ENCODE results near the gene POLN. TPM values are rescaled to one million over a fixed set of nuclear protein-coding genes. Genes with fewer than 3 reads are reported as not detected.

The POLN gene
- total and polyA plus RNA-seq, 4 donors = 4.6 to 8.9 (median 6.8) TPM

GRCh38 chr4:2154215-2154740 lies 87.6 kb downstream of the POLN start:
- H3K9me3 ChIP-seq (ENCODE audit: control insufficient read depth, insufficient read depth, low read length) = peaks cover 3% of the 10 kb centered on the region
- no peaks in the 10 kb centered on the region for H3K4me1 ChIP-seq (ENCODE audit: control insufficient read depth, insufficient read depth, low read length)
- no peak overlapping the region for H3K4me3 ChIP-seq (ENCODE audit: low read depth, low read length)
- WGBS (ENCODE audit: insufficient coverage) = no CpG with 5 or more reads among the region's 2 CpGs
- no peak overlapping the region for H3K27ac ChIP-seq (ENCODE audit: low read depth, low read length)
- peaks cover 3% of the 10 kb centered on the region for H3K36me3 ChIP-seq (ENCODE audit: control insufficient read depth, insufficient read depth, low read length)
- no peak for DNase-seq (ENCODE audit: low read depth in 4 of 6, low spot score in 6 of 6)
- no peaks in the 10 kb centered on the region for H3K27me3 ChIP-seq (ENCODE audit: control insufficient read depth, insufficient read depth, low read length)

DNA sequence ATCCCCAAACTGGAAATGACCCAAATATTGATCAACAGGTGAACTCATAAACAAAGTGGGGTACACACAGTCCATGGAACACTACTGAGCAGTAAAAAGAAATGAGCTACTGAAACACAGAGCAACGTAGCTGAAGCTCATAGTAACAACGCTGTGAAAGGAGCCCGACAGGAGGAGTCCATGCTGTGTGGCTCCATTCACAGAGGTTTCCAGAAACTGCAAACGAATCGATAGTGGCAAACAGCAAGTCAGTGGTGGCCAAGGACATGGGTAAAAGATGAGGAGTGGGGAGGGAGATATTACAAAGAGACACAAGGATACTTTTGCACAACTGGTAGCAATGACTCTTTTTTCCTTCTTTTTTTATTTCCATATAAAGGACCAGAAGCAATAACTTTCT lies 90.4 kb downstream of the POLN start:
- Histone ChIP-seq H3K9me3 (ENCODE audit: control insufficient read depth, insufficient read depth, low read length) (peaks cover 3% of the 10 kb centered on the region), H3K36me3 (ENCODE audit: control insufficient read depth, insufficient read depth, low read length) (no peaks in the 10 kb centered on the region), H3K4me3 (ENCODE audit: low read depth, low read length) (no peak overlapping the region), H3K27ac (ENCODE audit: low read depth, low read length) (no peak overlapping the region), H3K4me1 (ENCODE audit: control insufficient read depth, insufficient read depth, low read length) (no peaks in the 10 kb centered on the region), H3K27me3 (ENCODE audit: control insufficient read depth, insufficient read depth, low read length) (no peaks in the 10 kb centered on the region)
- DNase-seq (ENCODE audit: low read depth in 4 of 6, low spot score in 6 of 6) = no peak
- WGBS (ENCODE audit: insufficient coverage) = 64% methylated on average over 3 of the region's 5 CpGs

DNA sequence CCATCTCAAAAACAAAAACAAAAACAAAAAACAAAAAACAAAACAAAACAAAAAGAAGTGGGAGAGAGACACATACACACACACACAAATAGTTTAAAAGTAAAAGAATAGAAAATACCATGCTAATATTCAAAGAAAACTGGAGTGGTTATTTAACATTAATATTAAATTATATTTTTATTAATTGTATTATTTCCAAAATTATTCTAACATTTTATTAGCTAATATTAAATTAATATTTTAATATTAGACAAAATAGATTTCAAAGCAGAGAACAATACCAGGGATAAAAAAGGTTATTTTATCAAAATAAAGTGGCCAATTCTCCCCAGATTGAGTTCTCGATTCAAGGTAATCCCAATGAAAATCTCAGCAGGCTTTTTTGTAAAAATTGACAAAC lies 91.8 kb downstream of the POLN start:
- no peak for DNase-seq (ENCODE audit: low read depth in 4 of 6, low spot score in 6 of 6)
- Histone ChIP-seq H3K4me3 (ENCODE audit: low read depth, low read length) (no peak overlapping the region), H3K4me1 (ENCODE audit: control insufficient read depth, insufficient read depth, low read length) (no peaks in the 10 kb centered on the region), H3K36me3 (ENCODE audit: control insufficient read depth, insufficient read depth, low read length) (no peaks in the 10 kb centered on the region), H3K27me3 (ENCODE audit: control insufficient read depth, insufficient read depth, low read length) (no peaks in the 10 kb centered on the region), H3K9me3 (ENCODE audit: control insufficient read depth, insufficient read depth, low read length) (peaks cover 3% of the 10 kb centered on the region), H3K27ac (ENCODE audit: low read depth, low read length) (no peak overlapping the region)
- WGBS (ENCODE audit: insufficient coverage) = no CpG with 5 or more reads among the region's 1 CpG

DNA sequence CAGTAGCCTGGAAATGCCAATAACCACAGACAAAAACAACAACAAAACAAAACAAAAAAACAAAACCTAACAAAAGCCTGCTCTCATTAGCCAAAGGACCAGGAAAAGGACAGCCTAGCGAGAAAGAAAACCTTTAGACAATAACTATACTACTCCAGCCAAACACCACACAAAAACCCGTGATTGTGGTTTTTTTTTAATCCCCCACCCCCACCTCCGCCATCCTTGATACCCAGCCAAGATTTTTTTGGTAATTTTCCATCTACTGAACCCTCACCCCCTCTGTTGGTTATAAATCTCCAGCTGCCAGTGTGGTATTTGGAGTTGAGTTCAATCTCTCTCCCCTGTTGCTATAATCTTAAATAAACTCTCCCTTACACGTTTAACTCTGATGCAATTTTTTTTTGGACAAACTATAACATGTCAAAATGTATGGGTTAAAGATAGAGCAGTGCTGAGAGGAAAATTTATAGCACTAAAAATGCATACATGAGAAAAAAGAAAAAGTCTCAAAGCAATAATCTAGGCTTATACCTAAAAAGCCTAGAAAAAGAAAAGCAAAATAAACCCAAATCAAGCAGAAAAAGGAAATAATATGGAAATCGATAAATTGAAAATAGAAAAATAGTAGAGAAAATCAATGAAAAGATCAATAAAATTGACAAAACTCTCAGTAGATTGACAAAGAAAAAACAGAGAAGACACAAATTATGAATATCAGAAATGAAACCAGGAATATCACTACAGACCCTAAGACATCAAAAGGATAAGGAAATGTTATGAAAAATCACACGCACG lies 99.1 kb downstream of the POLN start:
- no peak overlapping the region for H3K4me3 ChIP-seq (ENCODE audit: low read depth, low read length)
- H3K9me3 ChIP-seq (ENCODE audit: control insufficient read depth, insufficient read depth, low read length) = no peaks in the 10 kb centered on the region
- 13% methylated on average over 2 of the region's 7 CpGs for WGBS (ENCODE audit: insufficient coverage)
- no peaks in the 10 kb centered on the region for H3K36me3 ChIP-seq (ENCODE audit: control insufficient read depth, insufficient read depth, low read length)
- peak in 5 of 6 donors; percentile 9 to 68 (median 23) for DNase-seq (ENCODE audit: low read depth in 4 of 6, low spot score in 6 of 6)
- peaks cover 29% of the 10 kb centered on the region for H3K4me1 ChIP-seq (ENCODE audit: control insufficient read depth, insufficient read depth, low read length)
- H3K27me3 ChIP-seq (ENCODE audit: control insufficient read depth, insufficient read depth, low read length) = no peaks in the 10 kb centered on the region
- H3K27ac ChIP-seq (ENCODE audit: low read depth, low read length) = peak overlapping the region; percentile 92

GRCh38 chr4:2141762-2142451 lies 100.0 kb downstream of the POLN start:
- DNase-seq (ENCODE audit: low read depth in 4 of 6, low spot score in 6 of 6) = peak; percentile 24 to 79 (median 40)
- Histone ChIP-seq H3K4me3 (ENCODE audit: low read depth, low read length) (no peak overlapping the region), H3K36me3 (ENCODE audit: control insufficient read depth, insufficient read depth, low read length) (no peaks in the 10 kb centered on the region), H3K27ac (ENCODE audit: low read depth, low read length) (peak overlapping the region; percentile 92), H3K4me1 (ENCODE audit: control insufficient read depth, insufficient read depth, low read length) (peaks cover 29% of the 10 kb centered on the region), H3K9me3 (ENCODE audit: control insufficient read depth, insufficient read depth, low read length) (no peaks in the 10 kb centered on the region), H3K27me3 (ENCODE audit: control insufficient read depth, insufficient read depth, low read length) (no peaks in the 10 kb centered on the region)
- 31% methylated on average over 5 of the region's 7 CpGs for WGBS (ENCODE audit: insufficient coverage)

GRCh38 chr4:2141022-2141761 lies 100.7 kb downstream of the POLN start:
- Histone ChIP-seq H3K4me3 (ENCODE audit: low read depth, low read length) (no peak overlapping the region), H3K9me3 (ENCODE audit: control insufficient read depth, insufficient read depth, low read length) (no peaks in the 10 kb centered on the region), H3K27me3 (ENCODE audit: control insufficient read depth, insufficient read depth, low read length) (no peaks in the 10 kb centered on the region), H3K4me1 (ENCODE audit: control insufficient read depth, insufficient read depth, low read length) (peaks cover 29% of the 10 kb centered on the region), H3K36me3 (ENCODE audit: control insufficient read depth, insufficient read depth, low read length) (no peaks in the 10 kb centered on the region), H3K27ac (ENCODE audit: low read depth, low read length) (peak overlapping the region; percentile 92)
- 60% methylated on average over 7 of the region's 8 CpGs for WGBS (ENCODE audit: insufficient coverage)
- no peak for DNase-seq (ENCODE audit: low read depth in 4 of 6, low spot score in 6 of 6)

DNA sequence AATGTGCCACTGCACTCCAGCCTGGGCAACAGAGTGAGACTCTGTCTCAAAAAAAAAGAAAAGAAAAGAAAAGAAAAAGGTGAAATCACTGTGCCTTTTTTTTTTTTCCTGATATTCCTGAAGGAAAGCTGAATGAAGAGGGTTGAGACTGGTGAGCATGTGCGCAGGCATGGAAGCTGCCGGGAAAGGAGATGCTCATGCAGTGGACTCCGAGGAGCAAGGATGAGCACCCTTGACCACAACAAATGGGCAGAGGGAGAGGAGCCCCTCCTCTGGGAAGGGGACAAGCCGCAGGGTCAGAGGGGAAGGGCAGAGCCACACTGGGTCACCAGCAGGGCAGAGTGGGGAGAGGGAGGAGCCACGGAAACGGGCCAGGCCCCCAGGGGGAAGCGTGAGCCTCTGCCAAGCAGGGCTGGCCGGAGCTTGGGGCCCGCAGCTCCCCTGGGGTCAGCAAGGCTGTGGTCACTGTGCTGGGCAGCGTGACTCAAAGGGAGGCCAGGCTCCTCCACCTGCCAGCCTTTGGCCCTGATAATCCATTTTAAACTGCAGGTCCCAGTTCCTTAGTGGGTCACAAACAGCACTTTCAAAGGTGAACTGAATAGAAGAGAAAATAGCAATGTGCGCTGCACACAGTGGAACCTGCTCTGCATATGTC lies 102.9 kb downstream of the POLN start:
- Histone ChIP-seq H3K4me3 (ENCODE audit: low read depth, low read length) (no peak overlapping the region), H3K27ac (ENCODE audit: low read depth, low read length) (no peak overlapping the region), H3K27me3 (ENCODE audit: control insufficient read depth, insufficient read depth, low read length) (no peaks in the 10 kb centered on the region), H3K36me3 (ENCODE audit: control insufficient read depth, insufficient read depth, low read length) (no peaks in the 10 kb centered on the region), H3K9me3 (ENCODE audit: control insufficient read depth, insufficient read depth, low read length) (no peaks in the 10 kb centered on the region), H3K4me1 (ENCODE audit: control insufficient read depth, insufficient read depth, low read length) (peaks cover 35% of the 10 kb centered on the region)
- no peak for DNase-seq (ENCODE audit: low read depth in 4 of 6, low spot score in 6 of 6)
- 33% methylated on average over 10 of the region's 11 CpGs for WGBS (ENCODE audit: insufficient coverage)

GRCh38 chr4:2136726-2137125 lies 105.2 kb downstream of the POLN start:
- H3K4me3 ChIP-seq (ENCODE audit: low read depth, low read length) = no peak overlapping the region
- WGBS (ENCODE audit: insufficient coverage) = 84% methylated on average over 4 of the region's 7 CpGs
- H3K4me1 ChIP-seq (ENCODE audit: control insufficient read depth, insufficient read depth, low read length) = peaks cover 33% of the 10 kb centered on the region
- H3K27me3 ChIP-seq (ENCODE audit: control insufficient read depth, insufficient read depth, low read length) = no peaks in the 10 kb centered on the region
- H3K9me3 ChIP-seq (ENCODE audit: control insufficient read depth, insufficient read depth, low read length) = peaks cover 6% of the 10 kb centered on the region
- H3K27ac ChIP-seq (ENCODE audit: low read depth, low read length) = no peak overlapping the region
- H3K36me3 ChIP-seq (ENCODE audit: control insufficient read depth, insufficient read depth, low read length) = no peaks in the 10 kb centered on the region
- no peak for DNase-seq (ENCODE audit: low read depth in 4 of 6, low spot score in 6 of 6)

GRCh38 chr4:2135083-2135482 lies 106.8 kb downstream of the POLN start:
- peaks cover 8% of the 10 kb centered on the region for H3K9me3 ChIP-seq (ENCODE audit: control insufficient read depth, insufficient read depth, low read length)
- no peak overlapping the region for H3K27ac ChIP-seq (ENCODE audit: low read depth, low read length)
- H3K4me3 ChIP-seq (ENCODE audit: low read depth, low read length) = no peak overlapping the region
- H3K4me1 ChIP-seq (ENCODE audit: control insufficient read depth, insufficient read depth, low read length) = peaks cover 17% of the 10 kb centered on the region
- H3K36me3 ChIP-seq (ENCODE audit: control insufficient read depth, insufficient read depth, low read length) = no peaks in the 10 kb centered on the region
- no peaks in the 10 kb centered on the region for H3K27me3 ChIP-seq (ENCODE audit: control insufficient read depth, insufficient read depth, low read length)
- DNase-seq (ENCODE audit: low read depth in 4 of 6, low spot score in 6 of 6) = peak in 3 of 6 donors; percentile 5 to 55 (median 34)
- WGBS (ENCODE audit: insufficient coverage) = 56% methylated on average over 6 of the region's 8 CpGs

Data from spinal cord (tissue), 10 donors.